ENCODE results near the gene WEE2. TPM values are rescaled to one million over a fixed set of nuclear protein-coding genes. Genes with fewer than 3 reads are reported as not detected.
A peak's percentile ranks its signal among the peaks of the same experiment; 100 is the strongest.
"Not testable (repeated sequence)": the region's sequence is repeated elsewhere in the genome, so short reads cannot be mapped to it uniquely, and the experiment has no call there.

The WEE2 gene
- total and polyA plus RNA-seq, 12 donors: 0.12 TPM; not detected in 11

DNA sequence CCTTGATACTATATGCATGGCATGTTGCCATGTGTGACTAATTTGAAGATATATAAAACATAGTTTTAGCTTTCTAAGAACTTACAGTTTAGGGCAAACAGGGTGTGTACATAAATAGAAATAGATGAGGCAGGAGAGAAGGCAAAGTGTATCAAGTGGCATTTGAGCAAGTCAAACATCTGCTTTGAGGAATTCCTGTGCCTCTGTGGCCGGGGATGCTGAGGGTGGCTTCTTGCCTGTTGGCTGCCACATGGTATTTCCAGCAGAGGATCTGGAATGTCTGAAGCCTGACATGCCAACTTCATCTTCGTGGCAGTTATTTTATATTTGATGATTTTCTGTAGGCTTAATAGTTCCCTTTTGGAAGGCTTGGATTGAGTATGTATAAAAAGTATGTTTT is 36.0 kb downstream of the WEE2 start:
- Histone ChIP-seq H3K4me1 (peaks cover 2 to 22% (median 12%) of the 10 kb centered on the region in 9 donors), H3K4me3 (no peak overlapping the region), H3K27me3 (no peaks in the 10 kb centered on the region), H3K9me3 (no peaks in the 10 kb centered on the region), H3K36me3 (peaks cover 0 to 100% (median 57%) of the 10 kb centered on the region in 9 donors), H3K27ac (no peak overlapping the region)
- no peak for ATAC-seq
- 79 to 89% methylated on average over 2 of the region's 2 CpGs for WGBS, 2 donors
- TF ChIP-seq CTCF (IDR thresholded peaks at IDR 0.05): no peak
- no peak for DNase-seq
- intact Hi-C loops (cut with DNase I): no loop called here

DNA sequence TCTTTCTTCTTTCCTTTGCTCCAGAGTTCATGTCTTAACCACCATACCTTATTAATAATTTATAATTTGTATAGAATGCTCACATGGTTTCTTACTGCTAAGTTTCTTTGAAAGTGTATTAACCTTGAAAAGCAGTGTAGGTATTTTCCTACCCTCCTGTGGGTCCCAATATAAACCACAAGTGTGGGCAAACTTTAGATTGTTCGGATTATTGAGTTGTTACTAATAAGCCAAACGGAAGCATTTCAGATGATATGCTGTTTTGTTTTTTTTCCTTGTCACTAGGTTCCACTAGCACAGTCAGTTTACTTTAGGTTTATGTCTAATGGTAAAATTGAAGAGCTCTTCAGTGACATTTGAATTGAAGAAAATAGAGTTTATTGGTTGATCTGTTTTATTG is 40.2 kb downstream of the WEE2 start:
- DNase-seq (no peak), ATAC-seq (no peak)
- no peaks in the 10 kb centered on the region for H3K27me3 ChIP-seq
- H3K9me3 ChIP-seq: peaks cover 0 to 32% (median 21%) of the 10 kb centered on the region in 11 donors
- H3K36me3 ChIP-seq: peaks cover 15 to 100% (median 88%) of the 10 kb centered on the region in 9 donors
- no peak overlapping the region for H3K27ac ChIP-seq
- TF ChIP-seq CTCF (IDR thresholded peaks at IDR 0.05): no peak
- WGBS, 2 donors: 91 to 98% methylated on average over 2 of the region's 2 CpGs
- H3K4me3 ChIP-seq: no peak overlapping the region
- H3K4me1 ChIP-seq: no peaks in the 10 kb centered on the region
- intact Hi-C loops (cut with DNase I): no loop called here

GRCh38 chr7:141751904-141752303 is 43.8 kb downstream of the WEE2 start:
- H3K27ac ChIP-seq; ATAC-seq; intact Hi-C loops (cut with DNase I); H3K4me3 ChIP-seq; H3K4me1 ChIP-seq; H3K27me3 ChIP-seq; DNase-seq: not testable (repeated sequence)
- H3K9me3 ChIP-seq: peaks cover 0 to 32% (median 21%) of the 10 kb centered on the region in 11 donors
- H3K36me3 ChIP-seq: peaks cover 12 to 100% (median 62%) of the 10 kb centered on the region in 9 donors
- WGBS, 2 donors: 98 to 99% methylated on average over 10 of the region's 10 CpGs

- Histone ChIP-seq H3K27ac (no peak overlapping the region), H3K36me3 (peaks cover 12 to 100% (median 60%) of the 10 kb centered on the region in 9 donors), H3K4me3 (no peak overlapping the region), H3K4me1 (no peaks in the 10 kb centered on the region), H3K9me3 (peaks cover 0 to 32% (median 21%) of the 10 kb centered on the region in 11 donors), H3K27me3 (no peaks in the 10 kb centered on the region)
- 97 to 98% methylated on average over 13 of the region's 13 CpGs for WGBS, 2 donors
- ATAC-seq (no peak), DNase-seq (no peak)
- intact Hi-C loops (cut with DNase I): no loop called here
- peak in 3 of 9 donors; percentile 15 to 29 (median 26) for TF ChIP-seq CTCF (IDR thresholded peaks at IDR 0.05)
Observed at GRCh38 chr7:141752634-141753033, 44.5 kb downstream of the WEE2 start.

- no peaks in the 10 kb centered on the region for H3K4me1 ChIP-seq
- ATAC-seq (no peak), DNase-seq (no peak)
- peaks cover 0 to 32% (median 21%) of the 10 kb centered on the region in 11 donors for H3K9me3 ChIP-seq
- H3K27me3 ChIP-seq: no peaks in the 10 kb centered on the region
- no peak overlapping the region for H3K27ac ChIP-seq
- no peak overlapping the region for H3K4me3 ChIP-seq
- 88 to 91% methylated on average over 6 of the region's 6 CpGs for WGBS, 2 donors
- peaks cover 12 to 99% (median 47%) of the 10 kb centered on the region in 9 donors for H3K36me3 ChIP-seq
- intact Hi-C loops (cut with DNase I): no loop called here
- TF ChIP-seq CTCF (IDR thresholded peaks at IDR 0.05): peak in 7 of 9 donors; percentile 29 to 51 (median 38)
Observed at GRCh38 chr7:141754939-141755338, 46.8 kb downstream of the WEE2 start.

All from heart right ventricle (tissue), 16 donors.